ENCODE measurements around the gene PHACTR3. TPM values are rescaled to one million over a fixed set of nuclear protein-coding genes. Genes with fewer than 3 reads are reported as not detected.
A peak's percentile ranks its signal among the peaks of the same experiment; 100 is the strongest.

PHACTR3 gene
- total RNA-seq, 1 experiment from 2014 or later = 0.11 TPM

GRCh38 chr20:59864726-59865125, 260.4 kb downstream of the PHACTR3 start:
- BruUV-seq (replicated peaks) = no TSS peak
- Mint-ChIP-seq H3K9me3 (ENCODE audit: unreplicated experiment) (no peaks in the 10 kb centered on the region), H3K4me3 (ENCODE audit: unreplicated experiment) (peak overlapping the region; percentile 23), H3K4me1 (ENCODE audit: low read depth, unreplicated experiment) (peaks cover 8% of the 10 kb centered on the region), H3K27ac (ENCODE audit: unreplicated experiment) (no peak overlapping the region), H3K27me3 (ENCODE audit: insufficient read depth, unreplicated experiment) (peaks cover 3% of the 10 kb centered on the region), H3K36me3 (ENCODE audit: insufficient read depth, unreplicated experiment) (peaks cover 26% of the 10 kb centered on the region)
- Histone ChIP-seq H3K27me3 (replicated peaks; ENCODE audit: control insufficient read depth, insufficient read depth, low read length) (no peaks in the 10 kb centered on the region), H3K9me3 (no peaks in the 10 kb centered on the region; the same call in 1 of the 2 replicates), H3K36me3 (ENCODE audit: control insufficient read depth, insufficient read depth, low read length) (0 out of 2 replicates have a peak, but pooled peaks cover 1% of the 10 kb centered on the region), H3K4me3 (ENCODE audit: low read depth, low read length) (no peak overlapping the region), H3K4me1 (peaks cover 15% of the 10 kb centered on the region)
- TF ChIP-seq, protein P1, sequence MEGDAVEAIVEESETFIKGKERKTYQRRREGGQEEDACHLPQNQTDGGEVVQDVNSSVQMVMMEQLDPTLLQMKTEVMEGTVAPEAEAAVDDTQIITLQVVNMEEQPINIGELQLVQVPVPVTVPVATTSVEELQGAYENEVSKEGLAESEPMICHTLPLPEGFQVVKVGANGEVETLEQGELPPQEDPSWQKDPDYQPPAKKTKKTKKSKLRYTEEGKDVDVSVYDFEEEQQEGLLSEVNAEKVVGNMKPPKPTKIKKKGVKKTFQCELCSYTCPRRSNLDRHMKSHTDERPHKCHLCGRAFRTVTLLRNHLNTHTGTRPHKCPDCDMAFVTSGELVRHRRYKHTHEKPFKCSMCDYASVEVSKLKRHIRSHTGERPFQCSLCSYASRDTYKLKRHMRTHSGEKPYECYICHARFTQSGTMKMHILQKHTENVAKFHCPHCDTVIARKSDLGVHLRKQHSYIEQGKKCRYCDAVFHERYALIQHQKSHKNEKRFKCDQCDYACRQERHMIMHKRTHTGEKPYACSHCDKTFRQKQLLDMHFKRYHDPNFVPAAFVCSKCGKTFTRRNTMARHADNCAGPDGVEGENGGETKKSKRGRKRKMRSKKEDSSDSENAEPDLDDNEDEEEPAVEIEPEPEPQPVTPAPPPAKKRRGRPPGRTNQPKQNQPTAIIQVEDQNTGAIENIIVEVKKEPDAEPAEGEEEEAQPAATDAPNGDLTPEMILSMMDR (IDR thresholded peaks at IDR 0.05; ENCODE audit: insufficient read depth in 1 of 2, low read depth in 1 of 2, low read length in 1 of 2, severe bottlenecking in 1 of 2, unreplicated experiment in 1 of 2) = no peak
- DNase-seq = peak; percentile 77 to 84
- CTCF ChIA-PET = interaction anchor here (0.7 to 1.4 kb wide), 5 partner anchors 15 to 81 kb away, joined by 3 to 8 read pairs (median 5); partner anchors contain the start of genes FAM217B, PPP1R3D and SYCP2
- intact Hi-C loops (cut with micrococcal nuclease; ENCODE audit: unreplicated experiment) = loop anchor here (2.0 kb wide), 2 partner anchors 26 to 76 kb away; partner anchors contain the start of genes FAM217B and PPP1R3D
- POLR2A ChIA-PET = interaction anchor here (0.6 to 1.1 kb wide), 2 partner anchors 56 to 75 kb away, joined by 3 to 5 read pairs; partner anchors contain the start of genes FAM217B and PPP1R3D

DNA sequence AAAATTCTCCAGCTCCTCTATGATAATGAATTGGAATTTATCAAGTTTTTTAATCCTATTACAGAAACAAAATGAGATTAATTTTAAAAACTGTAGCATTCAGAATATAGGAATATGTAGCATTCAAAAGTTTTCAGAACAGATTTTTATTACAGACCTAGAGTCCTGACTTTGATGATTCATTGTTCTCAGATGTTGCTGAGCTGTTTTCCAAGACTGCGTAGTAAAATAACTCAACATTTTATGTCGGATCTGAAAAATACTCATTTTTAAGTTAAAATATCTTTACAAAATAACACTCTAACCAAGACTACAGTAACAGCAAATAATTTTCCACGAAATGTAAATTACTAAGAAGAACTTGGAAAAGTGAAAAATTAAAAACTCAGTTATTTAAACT, 262.0 kb downstream of the PHACTR3 start:
- peaks cover 16% of the 10 kb centered on the region for H3K36me3 Mint-ChIP-seq (ENCODE audit: insufficient read depth, unreplicated experiment)
- peaks cover 3% of the 10 kb centered on the region for H3K27me3 Mint-ChIP-seq (ENCODE audit: insufficient read depth, unreplicated experiment)
- H3K4me3 Mint-ChIP-seq (ENCODE audit: unreplicated experiment) = no peak overlapping the region
- no peak overlapping the region for H3K4me3 ChIP-seq (ENCODE audit: low read depth, low read length)
- no peaks in the 10 kb centered on the region for H3K36me3 ChIP-seq (ENCODE audit: control insufficient read depth, insufficient read depth, low read length)
- H3K27me3 ChIP-seq (replicated peaks; ENCODE audit: control insufficient read depth, insufficient read depth, low read length) = no peaks in the 10 kb centered on the region
- H3K27ac Mint-ChIP-seq (ENCODE audit: unreplicated experiment) = no peak overlapping the region
- intact Hi-C loops (cut with micrococcal nuclease; ENCODE audit: unreplicated experiment) = no loop called here
- peaks cover 27% of the 10 kb centered on the region for H3K4me1 ChIP-seq
- no TSS peak for BruUV-seq (replicated peaks)
- H3K4me1 Mint-ChIP-seq (ENCODE audit: low read depth, unreplicated experiment) = peaks cover 17% of the 10 kb centered on the region
- H3K9me3 ChIP-seq = no peaks in the 10 kb centered on the region; the same call in 1 of the 2 replicates
- ChIA-PET POLR2A (no interaction called here), CTCF (interaction anchor here (0.7 kb wide), 1 partner anchor 16 kb away, joined by 3 read pairs; no protein-coding TSS in a partner anchor)
- DNase-seq = no peak
- H3K9me3 Mint-ChIP-seq (ENCODE audit: unreplicated experiment) = no peaks in the 10 kb centered on the region
- TF ChIP-seq, protein P1 (IDR thresholded peaks at IDR 0.05; ENCODE audit: insufficient read depth in 1 of 2, low read depth in 1 of 2, low read length in 1 of 2, severe bottlenecking in 1 of 2, unreplicated experiment in 1 of 2) = no peak

DNA sequence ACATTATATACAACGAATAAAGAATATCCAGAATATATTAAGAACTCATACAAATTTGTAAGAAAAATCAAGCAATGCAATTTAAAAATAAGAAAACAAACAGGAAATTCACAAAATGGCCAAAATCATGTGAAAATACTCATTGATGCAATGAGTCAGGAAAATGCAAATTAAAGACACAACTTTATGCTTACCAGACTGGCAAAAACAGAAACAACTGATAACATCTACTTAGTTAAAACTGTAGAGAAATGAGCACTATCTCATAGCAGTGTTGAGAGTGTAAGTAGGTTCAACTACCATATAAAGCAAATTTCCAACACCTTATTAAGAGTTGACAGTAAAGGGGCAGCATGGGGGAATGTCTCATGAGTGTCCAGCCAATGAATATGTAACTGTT, 266.8 kb downstream of the PHACTR3 start:
- ChIA-PET POLR2A (no interaction called here), CTCF (no interaction called here)
- Mint-ChIP-seq H3K4me3 (ENCODE audit: unreplicated experiment) (no peak overlapping the region), H3K27ac (ENCODE audit: unreplicated experiment) (no peak overlapping the region), H3K9me3 (ENCODE audit: unreplicated experiment) (no peaks in the 10 kb centered on the region), H3K27me3 (ENCODE audit: insufficient read depth, unreplicated experiment) (no peaks in the 10 kb centered on the region), H3K36me3 (ENCODE audit: insufficient read depth, unreplicated experiment) (peaks cover 19% of the 10 kb centered on the region), H3K4me1 (ENCODE audit: low read depth, unreplicated experiment) (peaks cover 9% of the 10 kb centered on the region)
- TF ChIP-seq, protein P1 (IDR thresholded peaks at IDR 0.05; ENCODE audit: insufficient read depth in 1 of 2, low read depth in 1 of 2, low read length in 1 of 2, severe bottlenecking in 1 of 2, unreplicated experiment in 1 of 2) = no peak
- Histone ChIP-seq H3K27me3 (replicated peaks; ENCODE audit: control insufficient read depth, insufficient read depth, low read length) (no peaks in the 10 kb centered on the region), H3K9me3 (no peaks in the 10 kb centered on the region), H3K4me3 (ENCODE audit: low read depth, low read length) (no peak overlapping the region), H3K4me1 (peaks cover 14% of the 10 kb centered on the region), H3K36me3 (ENCODE audit: control insufficient read depth, insufficient read depth, low read length) (no peaks in the 10 kb centered on the region)
- BruUV-seq (replicated peaks) = no TSS peak
- no peak for DNase-seq
- intact Hi-C loops (cut with micrococcal nuclease; ENCODE audit: unreplicated experiment) = no loop called here
